K562 (cell line): ENCODE data around the gene DCXR. TPM values are rescaled to one million over a fixed set of nuclear protein-coding genes. Genes with fewer than 3 reads are reported as not detected.
A peak's percentile ranks its signal among the peaks of the same experiment; 100 is the strongest.

ENCODE experiments used
- ATF1 ChIP-seq, 2 experiments: fragments of 450-650 bp in 1 of 2; IDR thresholded peaks; 2 replicates each; pipeline ENCODE4 v1.6.1; 2016; ENCODE audit warnings: missing compliant biosample characterization in 1 of 2, missing genetic modification characterization in 1 of 2
- BMI1 ChIP-seq: fragments of 150-350 bp; IDR thresholded peaks from 2 replicates; pipeline ENCODE4 v1.6.1; 2014; ENCODE audit warnings: low read length
- CBFA2T3 ChIP-seq: fragments of 450-650 bp; IDR thresholded peaks from 2 replicates; pipeline ENCODE4 v1.6.1; 2017
- HSF4 ChIP-seq: fragments of 250-450 bp; sonication (Bioruptor Pico); IDR thresholded peaks from 2 replicates; pipeline ENCODE4 v2.1.2; 2022; ENCODE audit warnings: mild to moderate bottlenecking, moderate library complexity, borderline replicate concordance
- MCM3 ChIP-seq: fragments of 450-650 bp; IDR thresholded peaks from 2 replicates; pipeline ENCODE4 v1.6.1; 2016
- MYNN ChIP-seq, 2 experiments: sonication (generic); formaldehyde crosslinking in 1 of 2; IDR thresholded peaks; 2 replicates each; pipeline versions ENCODE4 v1.5.0 to v1.6.1; 2016 to 2020; ENCODE audit warnings: antibody characterized with exemption in 1 of 2, missing genetic modification reagents in 1 of 2
- POLR2AphosphoS5 ChIP-seq: IDR thresholded peaks from 2 replicates; pipeline ENCODE4 v1.6.1; 2011; ENCODE audit warnings: mild to moderate bottlenecking, low read depth, low read length, moderate library complexity; ENCODE audit not compliant: control insufficient read depth, insufficient read depth
- SAFB ChIP-seq: fragments of 200-400 bp; formaldehyde crosslinking; IDR thresholded peaks from 2 replicates; pipeline ENCODE4 v1.6.1; 2017; ENCODE audit warnings: low read depth, low read length, borderline replicate concordance
- SRSF7 ChIP-seq: fragments of 200-400 bp; formaldehyde crosslinking; optimal IDR thresholded peaks from 2 replicates; pipeline ENCODE3; 2017; ENCODE audit warnings: mild to moderate bottlenecking, low read depth, low read length
- ZNF263 ChIP-seq: sonication (generic); formaldehyde crosslinking; IDR thresholded peaks from 2 replicates; pipeline ENCODE4 v1.8.0; 2022; ENCODE audit warnings: mild to moderate bottlenecking, missing genetic modification reagents, borderline replicate concordance
- ZNF41 ChIP-seq: fragments of 250-450 bp; sonication (Bioruptor Pico); conservative IDR thresholded peaks from 2 replicates; pipeline ENCODE4 v1.4.0; 2020; ENCODE audit warnings: mild to moderate bottlenecking
- ZNF77 ChIP-seq: fragments of 250-450 bp; sonication (Bioruptor Pico); IDR thresholded peaks from 2 replicates; pipeline ENCODE4 v1.5.0; 2020
- polyA plus RNA-seq, 8 experiments: library from polyadenylated mRNA; depleted of rRNA in 4 of 8; stranded (reverse) in 5 of 8; unstranded in 3 of 8; fragments of >200 nt; fragmentation: Nextera tagmentation in 2 of 8; fragmentation: Illumina TruSeq in 1 of 8; extraction: Ambion mirVana in 2 of 8; extraction: Trizol in 1 of 8; gene quantifications; 2 replicates each; pipeline versions ENCODE4 v1.2.1 to v1.2.3, GENCODE V29; 2011 to 2014; ENCODE audit warnings: inconsistent platforms in 1 of 8, missing spikeins in 1 of 8
- total RNA-seq, 7 experiments: library from RNA; depleted of rRNA in 6 of 7; stranded (reverse); fragments of >200 nt in 6 of 7; fragmentation: Illumina TruSeq in 2 of 7; extraction: Trizol in 2 of 7; gene quantifications; 2 replicates each; pipeline versions ENCODE4 v1.2.1 to v1.2.3, GENCODE V29; 2011 to 2021; ENCODE audit warnings: low replicate concordance in 1 of 7
- TF ChIP-seq, protein P1 (sequence below): sonication (generic); formaldehyde crosslinking; IDR thresholded peaks from 2 replicates; pipeline ENCODE4 v1.5.0; 2020; ENCODE audit warnings: missing genetic modification reagents
- TF ChIP-seq, protein P2 (sequence below): sonication (generic); formaldehyde crosslinking; IDR thresholded peaks from 2 replicates; pipeline ENCODE4 v1.8.1; 2022; ENCODE audit warnings: missing genetic modification reagents
- TF ChIP-seq, protein P3 (sequence below): fragments of 200-800 bp; sonication (Bioruptor generic); IDR thresholded peaks from 2 replicates; pipeline ENCODE4 v1.6.1; 2017; ENCODE audit warnings: missing genetic modification characterization, missing compliant biosample characterization
- TF ChIP-seq, protein P4 (sequence below), 2 experiments: fragments of 450-650 bp; IDR thresholded peaks; 2 replicates each; pipeline ENCODE4 v1.6.1; 2016
- TF ChIP-seq, protein P5 (sequence below): sonication (generic); formaldehyde crosslinking; IDR thresholded peaks from 2 replicates; pipeline ENCODE4 v1.8.0; 2022; ENCODE audit warnings: missing genetic modification reagents, mild to moderate bottlenecking, moderate library complexity, borderline replicate concordance
- TF ChIP-seq, protein P6 (sequence below): fragments of 250-450 bp; sonication (Bioruptor Pico); IDR thresholded peaks from 2 replicates; pipeline ENCODE4 v1.4.0; 2020; ENCODE audit warnings: mild to moderate bottlenecking, moderate library complexity

DCXR gene
- total and polyA plus RNA-seq, 9 of the 15 experiments (the other 6 are each of a cell fraction or from before 2014, with no cell fraction given): 21.3 to 274 (median 156) TPM

DNA sequence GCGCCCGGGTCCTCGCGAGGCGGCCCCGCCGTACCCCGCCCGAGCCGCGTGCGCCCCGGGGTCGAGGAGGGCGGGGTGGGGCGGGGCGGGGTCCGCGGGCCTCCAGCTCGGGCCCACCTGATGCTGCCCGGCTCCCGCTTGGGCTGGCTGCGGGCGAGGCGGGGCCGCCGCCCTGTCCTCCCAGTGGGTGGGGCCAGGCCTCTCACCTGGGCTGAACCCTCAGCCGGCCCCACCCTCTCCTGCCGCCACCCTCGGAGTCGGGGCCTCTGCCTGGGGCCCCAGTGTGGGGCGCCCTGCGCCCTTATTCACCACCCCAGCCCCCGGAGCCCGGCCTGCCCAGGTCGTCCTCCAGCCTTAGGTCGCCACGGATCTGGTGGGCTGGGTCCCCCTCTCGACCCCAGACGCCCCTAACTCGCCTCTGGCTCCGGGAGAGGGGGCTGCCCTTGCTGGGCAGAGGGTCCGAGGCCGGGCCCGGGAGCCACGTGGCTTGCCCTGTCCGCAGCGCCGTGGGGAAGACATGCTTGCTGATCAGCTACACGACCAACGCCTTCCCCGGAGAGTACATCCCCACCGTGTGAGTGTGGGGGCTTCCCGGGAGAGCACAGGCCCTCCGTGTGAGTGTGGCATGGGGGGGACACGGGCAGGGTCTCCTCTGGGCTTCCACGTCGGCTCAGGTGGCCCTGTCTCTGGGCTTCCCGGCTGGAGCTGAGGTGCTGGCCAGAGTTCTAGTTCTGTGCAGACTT, 5.4 kb downstream of the DCXR start (continued):
- TF ChIP-seq, protein P1, sequence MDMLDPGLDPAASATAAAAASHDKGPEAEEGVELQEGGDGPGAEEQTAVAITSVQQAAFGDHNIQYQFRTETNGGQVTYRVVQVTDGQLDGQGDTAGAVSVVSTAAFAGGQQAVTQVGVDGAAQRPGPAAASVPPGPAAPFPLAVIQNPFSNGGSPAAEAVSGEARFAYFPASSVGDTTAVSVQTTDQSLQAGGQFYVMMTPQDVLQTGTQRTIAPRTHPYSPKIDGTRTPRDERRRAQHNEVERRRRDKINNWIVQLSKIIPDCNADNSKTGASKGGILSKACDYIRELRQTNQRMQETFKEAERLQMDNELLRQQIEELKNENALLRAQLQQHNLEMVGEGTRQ: no peak
- no peak for TF ChIP-seq BMI1
- 0 out of 2 replicates have a peak, but pooled peaks have one; percentile 39 for TF ChIP-seq MYNN (IDR thresholded peaks at IDR 0.05)
- TF ChIP-seq MYNN (CRISPR knock-in tag; IDR thresholded peaks at IDR 0.05): no peak
- TF ChIP-seq MCM3: no peak
- peak; percentile 26; the same call in 1 of the 2 replicates for TF ChIP-seq POLR2AphosphoS5
- TF ChIP-seq SAFB: no peak
- no peak for TF ChIP-seq ZNF41 (CRISPR knock-in tag)
- TF ChIP-seq ZNF77: no peak
- no peak for TF ChIP-seq SRSF7
- TF ChIP-seq ATF1 (CRISPR knock-in tag; IDR thresholded peaks at IDR 0.05): no peak
- TF ChIP-seq ATF1 (tag; IDR thresholded peaks at IDR 0.05): peak; percentile 12; the same call in 1 of the 2 replicates
- TF ChIP-seq, protein P2, sequence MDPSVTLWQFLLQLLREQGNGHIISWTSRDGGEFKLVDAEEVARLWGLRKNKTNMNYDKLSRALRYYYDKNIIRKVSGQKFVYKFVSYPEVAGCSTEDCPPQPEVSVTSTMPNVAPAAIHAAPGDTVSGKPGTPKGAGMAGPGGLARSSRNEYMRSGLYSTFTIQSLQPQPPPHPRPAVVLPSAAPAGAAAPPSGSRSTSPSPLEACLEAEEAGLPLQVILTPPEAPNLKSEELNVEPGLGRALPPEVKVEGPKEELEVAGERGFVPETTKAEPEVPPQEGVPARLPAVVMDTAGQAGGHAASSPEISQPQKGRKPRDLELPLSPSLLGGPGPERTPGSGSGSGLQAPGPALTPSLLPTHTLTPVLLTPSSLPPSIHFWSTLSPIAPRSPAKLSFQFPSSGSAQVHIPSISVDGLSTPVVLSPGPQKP (CRISPR knock-in tag): no peak
- no peak for TF ChIP-seq CBFA2T3
- TF ChIP-seq HSF4 (CRISPR knock-in tag): no peak
- TF ChIP-seq, protein P3, sequence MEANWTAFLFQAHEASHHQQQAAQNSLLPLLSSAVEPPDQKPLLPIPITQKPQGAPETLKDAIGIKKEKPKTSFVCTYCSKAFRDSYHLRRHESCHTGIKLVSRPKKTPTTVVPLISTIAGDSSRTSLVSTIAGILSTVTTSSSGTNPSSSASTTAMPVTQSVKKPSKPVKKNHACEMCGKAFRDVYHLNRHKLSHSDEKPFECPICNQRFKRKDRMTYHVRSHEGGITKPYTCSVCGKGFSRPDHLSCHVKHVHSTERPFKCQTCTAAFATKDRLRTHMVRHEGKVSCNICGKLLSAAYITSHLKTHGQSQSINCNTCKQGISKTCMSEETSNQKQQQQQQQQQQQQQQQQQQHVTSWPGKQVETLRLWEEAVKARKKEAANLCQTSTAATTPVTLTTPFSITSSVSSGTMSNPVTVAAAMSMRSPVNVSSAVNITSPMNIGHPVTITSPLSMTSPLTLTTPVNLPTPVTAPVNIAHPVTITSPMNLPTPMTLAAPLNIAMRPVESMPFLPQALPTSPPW (CRISPR knock-in tag): peak; percentile 44
- TF ChIP-seq, protein P4, sequence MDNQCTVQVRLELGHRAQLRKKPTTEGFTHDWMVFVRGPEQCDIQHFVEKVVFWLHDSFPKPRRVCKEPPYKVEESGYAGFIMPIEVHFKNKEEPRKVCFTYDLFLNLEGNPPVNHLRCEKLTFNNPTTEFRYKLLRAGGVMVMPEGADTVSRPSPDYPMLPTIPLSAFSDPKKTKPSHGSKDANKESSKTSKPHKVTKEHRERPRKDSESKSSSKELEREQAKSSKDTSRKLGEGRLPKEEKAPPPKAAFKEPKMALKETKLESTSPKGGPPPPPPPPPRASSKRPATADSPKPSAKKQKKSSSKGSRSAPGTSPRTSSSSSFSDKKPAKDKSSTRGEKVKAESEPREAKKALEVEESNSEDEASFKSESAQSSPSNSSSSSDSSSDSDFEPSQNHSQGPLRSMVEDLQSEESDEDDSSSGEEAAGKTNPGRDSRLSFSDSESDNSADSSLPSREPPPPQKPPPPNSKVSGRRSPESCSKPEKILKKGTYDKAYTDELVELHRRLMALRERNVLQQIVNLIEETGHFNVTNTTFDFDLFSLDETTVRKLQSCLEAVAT (IDR thresholded peaks at IDR 0.05): no peak
- no peak for TF ChIP-seq ZNF263
- TF ChIP-seq, protein P5, sequence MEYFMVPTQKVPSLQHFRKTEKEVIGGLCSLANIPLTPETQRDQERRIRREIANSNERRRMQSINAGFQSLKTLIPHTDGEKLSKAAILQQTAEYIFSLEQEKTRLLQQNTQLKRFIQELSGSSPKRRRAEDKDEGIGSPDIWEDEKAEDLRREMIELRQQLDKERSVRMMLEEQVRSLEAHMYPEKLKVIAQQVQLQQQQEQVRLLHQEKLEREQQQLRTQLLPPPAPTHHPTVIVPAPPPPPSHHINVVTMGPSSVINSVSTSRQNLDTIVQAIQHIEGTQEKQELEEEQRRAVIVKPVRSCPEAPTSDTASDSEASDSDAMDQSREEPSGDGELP (CRISPR knock-in tag): peak; percentile 51; the same call in 1 of the 2 replicates
- TF ChIP-seq, protein P6, sequence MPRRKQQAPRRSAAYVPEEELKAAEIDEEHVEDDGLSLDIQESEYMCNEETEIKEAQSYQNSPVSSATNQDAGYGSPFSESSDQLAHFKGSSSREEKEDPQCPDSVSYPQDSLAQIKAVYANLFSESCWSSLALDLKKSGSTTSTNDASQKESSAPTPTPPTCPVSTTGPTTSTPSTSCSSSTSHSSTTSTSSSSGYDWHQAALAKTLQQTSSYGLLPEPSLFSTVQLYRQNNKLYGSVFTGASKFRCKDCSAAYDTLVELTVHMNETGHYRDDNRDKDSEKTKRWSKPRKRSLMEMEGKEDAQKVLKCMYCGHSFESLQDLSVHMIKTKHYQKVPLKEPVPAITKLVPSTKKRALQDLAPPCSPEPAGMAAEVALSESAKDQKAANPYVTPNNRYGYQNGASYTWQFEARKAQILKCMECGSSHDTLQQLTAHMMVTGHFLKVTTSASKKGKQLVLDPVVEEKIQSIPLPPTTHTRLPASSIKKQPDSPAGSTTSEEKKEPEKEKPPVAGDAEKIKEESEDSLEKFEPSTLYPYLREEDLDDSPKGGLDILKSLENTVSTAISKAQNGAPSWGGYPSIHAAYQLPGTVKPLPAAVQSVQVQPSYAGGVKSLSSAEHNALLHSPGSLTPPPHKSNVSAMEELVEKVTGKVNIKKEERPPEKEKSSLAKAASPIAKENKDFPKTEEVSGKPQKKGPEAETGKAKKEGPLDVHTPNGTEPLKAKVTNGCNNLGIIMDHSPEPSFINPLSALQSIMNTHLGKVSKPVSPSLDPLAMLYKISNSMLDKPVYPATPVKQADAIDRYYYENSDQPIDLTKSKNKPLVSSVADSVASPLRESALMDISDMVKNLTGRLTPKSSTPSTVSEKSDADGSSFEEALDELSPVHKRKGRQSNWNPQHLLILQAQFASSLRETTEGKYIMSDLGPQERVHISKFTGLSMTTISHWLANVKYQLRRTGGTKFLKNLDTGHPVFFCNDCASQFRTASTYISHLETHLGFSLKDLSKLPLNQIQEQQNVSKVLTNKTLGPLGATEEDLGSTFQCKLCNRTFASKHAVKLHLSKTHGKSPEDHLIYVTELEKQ (CRISPR knock-in tag): no peak
